DOHH2 (cell line): ENCODE data around the gene ARL8B.
"Not testable (repeated sequence)": the region's sequence is repeated elsewhere in the genome, so short reads cannot be mapped to it uniquely, and the experiment has no call there.

ENCODE experiments used
- H3F3A ChIP-seq: fragments of 200-600 bp; sonication (generic), shearing (Covaris generic); 2 replicates; pipeline ENCODE4 v1.6.0; 2016; ENCODE audit warnings: antibody characterized with exemption, mild to moderate bottlenecking; ENCODE audit not compliant: control insufficient read depth, insufficient read depth
- H3K27ac ChIP-seq: fragments of 200-600 bp; sonication (generic); 2 replicates; pipeline ENCODE4 v1.5.1; 2014; ENCODE audit warnings: low read depth, mild to moderate bottlenecking, low read length, moderate library complexity
- H3K27me3 ChIP-seq: fragments of 200-600 bp; sonication (generic); 2 replicates; pipeline ENCODE4 v1.6.1; 2014; ENCODE audit warnings: mild to moderate bottlenecking, low read length, mixed read lengths; ENCODE audit not compliant: control insufficient read depth
- H3K36me3 ChIP-seq: fragments of 200-600 bp; sonication (generic); 2 replicates; pipeline ENCODE4 v1.6.1; 2014; ENCODE audit warnings: mild to moderate bottlenecking, low read length, moderate library complexity, mixed read lengths; ENCODE audit not compliant: control insufficient read depth
- H3K4me1 ChIP-seq: fragments of 200-600 bp; sonication (generic); 2 replicates; pipeline ENCODE4 v1.6.1; 2014; ENCODE audit warnings: mild to moderate bottlenecking, low read length, mixed read lengths; ENCODE audit not compliant: control insufficient read depth
- H3K4me2 ChIP-seq: fragments of 200-600 bp; sonication (generic); 2 replicates; pipeline ENCODE4 v1.6.0; 2014; ENCODE audit warnings: mild to moderate bottlenecking, low read length, moderate library complexity
- H3K4me3 ChIP-seq: fragments of 200-600 bp; sonication (generic); 2 replicates; pipeline ENCODE4 v1.5.1; 2014; ENCODE audit warnings: mild to moderate bottlenecking, low read length, mixed read lengths
- H3K79me2 ChIP-seq: fragments of 200-600 bp; sonication (generic); 2 replicates; pipeline ENCODE4 v1.6.1; 2014; ENCODE audit warnings: mild to moderate bottlenecking, low read length, mixed read lengths; ENCODE audit not compliant: control insufficient read depth
- H3K9me2 ChIP-seq: fragments of 200-600 bp; sonication (generic); replicated peaks from 2 replicates; pipeline ENCODE4 v1.6.1; 2014; ENCODE audit warnings: mild to moderate bottlenecking, low read length, mixed read lengths; ENCODE audit not compliant: control insufficient read depth
- H3K9me3 ChIP-seq: fragments of 200-600 bp; sonication (generic); 2 replicates; pipeline ENCODE4 v1.6.1; 2014; ENCODE audit warnings: antibody characterized with exemption, low read length, mixed read lengths; ENCODE audit not compliant: control insufficient read depth, insufficient read depth
- H4K20me1 ChIP-seq: fragments of 200-600 bp; sonication (generic); 2 replicates; pipeline ENCODE4 v1.6.0; 2014; ENCODE audit warnings: low read depth, mild to moderate bottlenecking, antibody characterized with exemption, low read length, moderate library complexity; ENCODE audit not compliant: control insufficient read depth, insufficient read depth
- EZH2phosphoT487 ChIP-seq: fragments of 200-600 bp; sonication (generic); IDR thresholded peaks from 2 replicates; pipeline ENCODE4 v1.6.1; 2017; ENCODE audit warnings: borderline replicate concordance, mild to moderate bottlenecking, antibody characterized with exemption, low read length, moderate library complexity, mixed read lengths
- TF ChIP-seq, protein P1 (sequence below): fragments of 200-600 bp; sonication (generic); IDR thresholded peaks from one replicate; pipeline ENCODE4 v1.5.1; 2014; ENCODE audit warnings: antibody characterized with exemption, mild to moderate bottlenecking, low read depth, low read length; ENCODE audit not compliant: poor library complexity, severe bottlenecking

Gene ARL8B

DNA sequence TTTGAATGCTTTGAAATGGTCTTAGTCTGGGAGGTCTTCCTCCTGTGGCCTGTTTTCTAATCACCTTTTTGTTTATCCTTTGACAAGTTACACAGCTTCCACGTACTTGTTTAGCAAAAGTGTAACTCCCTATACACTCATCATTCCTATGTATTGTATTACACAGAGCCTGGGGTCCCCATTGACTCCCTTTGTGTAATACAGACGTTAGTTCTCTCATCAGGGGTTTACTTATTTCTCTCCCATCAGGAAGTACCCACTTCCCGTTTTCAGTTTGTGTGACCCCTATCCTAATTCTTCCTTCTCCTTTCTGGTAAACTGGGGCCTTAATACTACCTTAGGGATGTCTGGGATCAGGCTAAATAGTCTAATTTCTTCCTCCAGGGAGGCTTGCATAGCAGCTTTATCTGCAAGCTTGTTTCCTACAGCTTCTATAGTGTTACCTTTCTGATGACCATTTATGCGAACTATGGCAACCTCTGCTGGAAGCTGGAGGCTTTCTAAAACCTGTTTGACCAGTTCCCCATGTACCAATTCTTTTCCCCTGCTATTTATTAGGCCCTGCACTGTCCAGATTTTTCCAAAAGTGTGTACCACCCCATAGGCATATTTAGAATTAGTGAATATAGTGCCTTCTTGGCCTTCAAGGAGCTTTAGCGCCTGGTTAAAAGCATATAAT lies 22.4 kb downstream of the ARL8B start:
- H3K36me3 ChIP-seq = peaks cover 51% of the 10 kb centered on the region
- no peak overlapping the region for H3K4me3 ChIP-seq
- no peaks in the 10 kb centered on the region for H4K20me1 ChIP-seq
- H3K27ac ChIP-seq = no peak overlapping the region
- H3K27me3 ChIP-seq = no peaks in the 10 kb centered on the region
- H3K4me1 ChIP-seq = peaks cover 33% of the 10 kb centered on the region
- H3K4me2 ChIP-seq = no peak overlapping the region
- H3K9me2 ChIP-seq = no peaks in the 10 kb centered on the region
- H3F3A ChIP-seq = no peaks in the 10 kb centered on the region
- TF ChIP-seq, protein P1, sequence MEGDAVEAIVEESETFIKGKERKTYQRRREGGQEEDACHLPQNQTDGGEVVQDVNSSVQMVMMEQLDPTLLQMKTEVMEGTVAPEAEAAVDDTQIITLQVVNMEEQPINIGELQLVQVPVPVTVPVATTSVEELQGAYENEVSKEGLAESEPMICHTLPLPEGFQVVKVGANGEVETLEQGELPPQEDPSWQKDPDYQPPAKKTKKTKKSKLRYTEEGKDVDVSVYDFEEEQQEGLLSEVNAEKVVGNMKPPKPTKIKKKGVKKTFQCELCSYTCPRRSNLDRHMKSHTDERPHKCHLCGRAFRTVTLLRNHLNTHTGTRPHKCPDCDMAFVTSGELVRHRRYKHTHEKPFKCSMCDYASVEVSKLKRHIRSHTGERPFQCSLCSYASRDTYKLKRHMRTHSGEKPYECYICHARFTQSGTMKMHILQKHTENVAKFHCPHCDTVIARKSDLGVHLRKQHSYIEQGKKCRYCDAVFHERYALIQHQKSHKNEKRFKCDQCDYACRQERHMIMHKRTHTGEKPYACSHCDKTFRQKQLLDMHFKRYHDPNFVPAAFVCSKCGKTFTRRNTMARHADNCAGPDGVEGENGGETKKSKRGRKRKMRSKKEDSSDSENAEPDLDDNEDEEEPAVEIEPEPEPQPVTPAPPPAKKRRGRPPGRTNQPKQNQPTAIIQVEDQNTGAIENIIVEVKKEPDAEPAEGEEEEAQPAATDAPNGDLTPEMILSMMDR = no peak
- TF ChIP-seq EZH2phosphoT487 = no peak
- H3K9me3 ChIP-seq = peaks cover 11% of the 10 kb centered on the region; the same call in 1 of the 2 replicates
- H3K79me2 ChIP-seq = peaks cover 100% of the 10 kb centered on the region

DNA sequence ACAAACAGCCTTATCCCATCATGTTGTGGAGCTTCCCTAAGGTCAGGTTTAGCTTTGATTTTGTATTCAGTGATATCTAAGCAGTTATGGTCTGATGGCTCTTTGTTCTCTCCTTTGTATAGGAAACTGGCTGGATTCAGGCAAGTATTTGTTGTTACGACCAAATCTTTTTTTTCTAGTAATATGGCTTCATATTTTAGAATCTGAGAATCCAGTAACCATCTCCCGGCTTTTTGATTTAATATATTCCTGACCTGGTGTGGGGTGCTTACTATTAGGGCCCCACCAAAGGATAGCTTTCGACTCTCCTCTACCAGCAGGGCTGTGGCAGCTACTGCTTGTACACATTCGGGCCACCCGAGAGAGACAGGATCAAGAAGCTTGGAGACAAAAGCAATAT lies 23.0 kb downstream of the ARL8B start:
- peaks cover 31% of the 10 kb centered on the region for H3K4me1 ChIP-seq
- peaks cover 100% of the 10 kb centered on the region for H3K79me2 ChIP-seq
- H3F3A ChIP-seq = no peaks in the 10 kb centered on the region
- H3K9me3 ChIP-seq = peaks cover 11% of the 10 kb centered on the region; the same call in 1 of the 2 replicates
- no peak overlapping the region for H3K4me2 ChIP-seq
- no peaks in the 10 kb centered on the region for H3K9me2 ChIP-seq
- no peak overlapping the region for H3K4me3 ChIP-seq
- H3K27me3 ChIP-seq = no peaks in the 10 kb centered on the region
- peaks cover 44% of the 10 kb centered on the region for H3K36me3 ChIP-seq
- TF ChIP-seq, protein P1 = no peak
- TF ChIP-seq EZH2phosphoT487 = no peak
- H4K20me1 ChIP-seq = no peaks in the 10 kb centered on the region
- no peak overlapping the region for H3K27ac ChIP-seq

DNA sequence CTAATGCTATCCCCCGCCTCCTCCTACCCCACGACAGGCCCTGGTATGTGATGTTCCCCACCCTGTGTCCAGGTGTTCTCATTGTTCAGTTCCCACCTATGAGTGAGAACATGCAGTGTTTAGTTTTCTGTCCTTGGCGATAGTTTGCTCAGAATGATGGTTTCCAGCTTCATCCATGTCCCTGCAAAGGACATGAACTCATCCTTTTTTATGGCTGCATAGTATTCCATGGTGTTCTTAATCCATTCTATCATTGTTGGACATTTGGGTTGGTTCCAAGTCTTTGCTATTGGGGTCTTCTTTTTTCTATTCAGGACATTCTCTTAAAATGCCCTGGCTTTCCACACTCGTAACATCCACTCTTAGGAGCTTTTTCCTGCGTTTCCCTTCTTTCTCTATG lies 25.1 kb downstream of the ARL8B start:
- not testable (repeated sequence) for H3K27me3 ChIP-seq, H4K20me1 ChIP-seq, H3K9me2 ChIP-seq, H3K27ac ChIP-seq, H3F3A ChIP-seq, H3K4me2 ChIP-seq, H3K4me3 ChIP-seq
- Histone ChIP-seq H3K9me3 (peaks cover 11% of the 10 kb centered on the region; the same call in 1 of the 2 replicates), H3K36me3 (peaks cover 32% of the 10 kb centered on the region), H3K79me2 (peaks cover 99% of the 10 kb centered on the region), H3K4me1 (peaks cover 45% of the 10 kb centered on the region)

DNA sequence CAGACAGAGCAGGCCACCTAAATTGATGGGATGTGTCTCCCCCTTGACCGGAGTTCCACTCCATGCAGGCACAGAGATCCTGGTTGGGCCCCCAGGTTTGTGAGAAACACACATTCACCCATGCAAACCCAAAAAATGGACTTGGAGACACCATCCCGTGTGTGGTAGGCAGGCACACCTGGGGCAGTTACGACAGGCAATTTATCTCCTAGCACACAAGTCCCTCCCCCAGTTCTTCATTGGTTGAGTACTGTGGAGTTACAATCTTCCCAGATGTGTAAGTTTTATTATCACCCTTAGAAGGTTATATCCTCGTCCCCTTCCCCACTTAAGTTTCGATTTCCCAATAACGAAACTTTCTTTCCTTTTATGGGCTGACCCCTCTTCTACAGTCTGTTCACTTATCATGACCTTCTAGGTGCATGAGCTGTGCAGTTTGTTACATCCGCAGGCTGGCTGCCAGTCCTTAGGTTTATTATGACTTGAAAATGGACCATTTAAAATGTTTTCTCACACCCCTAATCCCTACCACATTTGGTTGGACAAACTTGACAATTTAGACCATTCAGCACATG lies 27.3 kb downstream of the ARL8B start:
- no peaks in the 10 kb centered on the region; the same call in 1 of the 2 replicates for H4K20me1 ChIP-seq
- H3K4me3 ChIP-seq = no peak overlapping the region
- H3F3A ChIP-seq = no peaks in the 10 kb centered on the region
- H3K79me2 ChIP-seq = peaks cover 99% of the 10 kb centered on the region
- TF ChIP-seq, protein P1 = no peak
- TF ChIP-seq EZH2phosphoT487 = no peak
- H3K9me2 ChIP-seq = no peaks in the 10 kb centered on the region
- no peaks in the 10 kb centered on the region for H3K27me3 ChIP-seq
- H3K4me1 ChIP-seq = peaks cover 44% of the 10 kb centered on the region
- H3K36me3 ChIP-seq = peaks cover 27% of the 10 kb centered on the region
- no peak overlapping the region for H3K27ac ChIP-seq
- H3K9me3 ChIP-seq = peaks cover 11% of the 10 kb centered on the region; the same call in 1 of the 2 replicates
- no peak overlapping the region for H3K4me2 ChIP-seq
